Body of pancreas (tissue), 4 donors: ENCODE measurements around the gene BICD1.

Experiments
- POLR2A ChIP-seq, 3 donors: fragments of 450-650 bp; IDR thresholded peaks; one replicate each; pipeline ENCODE4 v1.6.1; 2016; ENCODE audit warnings: antibody characterized with exemption in 3 of 3, mild to moderate bottlenecking in 2 of 3
- TF ChIP-seq, protein P1 (sequence below), 7 experiments: fragments of 450-650 bp in 4 of 7; fragments of 200-600 bp in 3 of 7; sonication (generic) in 3 of 7; IDR thresholded peaks; one replicate each; pipeline ENCODE4 v1.5.1; 2016 to 2019; ENCODE audit warnings: antibody characterized with exemption in 7 of 7

- TF ChIP-seq, protein P1, sequence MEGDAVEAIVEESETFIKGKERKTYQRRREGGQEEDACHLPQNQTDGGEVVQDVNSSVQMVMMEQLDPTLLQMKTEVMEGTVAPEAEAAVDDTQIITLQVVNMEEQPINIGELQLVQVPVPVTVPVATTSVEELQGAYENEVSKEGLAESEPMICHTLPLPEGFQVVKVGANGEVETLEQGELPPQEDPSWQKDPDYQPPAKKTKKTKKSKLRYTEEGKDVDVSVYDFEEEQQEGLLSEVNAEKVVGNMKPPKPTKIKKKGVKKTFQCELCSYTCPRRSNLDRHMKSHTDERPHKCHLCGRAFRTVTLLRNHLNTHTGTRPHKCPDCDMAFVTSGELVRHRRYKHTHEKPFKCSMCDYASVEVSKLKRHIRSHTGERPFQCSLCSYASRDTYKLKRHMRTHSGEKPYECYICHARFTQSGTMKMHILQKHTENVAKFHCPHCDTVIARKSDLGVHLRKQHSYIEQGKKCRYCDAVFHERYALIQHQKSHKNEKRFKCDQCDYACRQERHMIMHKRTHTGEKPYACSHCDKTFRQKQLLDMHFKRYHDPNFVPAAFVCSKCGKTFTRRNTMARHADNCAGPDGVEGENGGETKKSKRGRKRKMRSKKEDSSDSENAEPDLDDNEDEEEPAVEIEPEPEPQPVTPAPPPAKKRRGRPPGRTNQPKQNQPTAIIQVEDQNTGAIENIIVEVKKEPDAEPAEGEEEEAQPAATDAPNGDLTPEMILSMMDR (IDR thresholded peaks at IDR 0.05): no peak
- TF ChIP-seq POLR2A (IDR thresholded peaks at IDR 0.05): no peak
These were observed 236.8 kb downstream of the BICD1 start for GRCh38 chr12:32343496-32343895.
